ENCODE measurements around the gene CYTH3. TPM values are rescaled to one million over a fixed set of nuclear protein-coding genes. Genes with fewer than 3 reads are reported as not detected.

CYTH3 gene
- total RNA-seq, 3 donors from 2014 or later (not counting 1 experiment from before 2014, with no cell fraction given), result 7.7 to 42.6 (median 13.6) TPM

DNA sequence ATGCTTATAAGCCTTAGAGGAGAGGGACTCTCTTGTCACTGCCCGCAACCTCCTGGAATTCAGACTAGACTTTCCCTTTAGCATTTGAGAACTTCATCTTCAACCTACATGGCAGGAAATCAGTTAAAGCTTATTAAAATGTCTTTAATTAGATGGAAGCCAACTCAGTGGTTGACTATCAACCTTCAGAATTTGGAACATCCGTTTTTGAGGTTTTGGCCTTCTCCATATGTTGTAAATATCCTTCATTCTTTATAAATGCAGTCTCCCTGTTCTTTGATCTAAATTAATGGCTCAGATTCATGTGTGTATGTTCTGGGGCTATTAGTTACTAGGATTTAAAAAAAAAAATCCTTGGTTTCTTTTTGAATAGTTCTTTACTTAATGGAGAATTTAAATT lies 156.2 kb downstream of the CYTH3 start:
- Mint-ChIP-seq H3K27ac (no peak overlapping the region), H3K9me3 (no peaks in the 10 kb centered on the region), H3K4me3 (no peak overlapping the region), H3K4me1 (peaks cover 7 to 8% of the 10 kb centered on the region in 2 donors), H3K36me3 (peaks cover 23% of the 10 kb centered on the region), H3K27me3 (ENCODE audit: low read depth in 2 of 2) (no peaks in the 10 kb centered on the region)
- Histone ChIP-seq H3K4me1 (ENCODE audit: control insufficient read depth, insufficient read depth, low read length) (no peaks in the 10 kb centered on the region), H3K9me3 (ENCODE audit: control insufficient read depth, insufficient read depth, low read length) (no peaks in the 10 kb centered on the region), H3K27me3 (ENCODE audit: control insufficient read depth, insufficient read depth, low read length) (no peaks in the 10 kb centered on the region), H3K27ac (ENCODE audit: low read length) (no peak overlapping the region), H3K4me3 (ENCODE audit: low read length) (no peak overlapping the region), H3K36me3 (ENCODE audit: control insufficient read depth, insufficient read depth, low read length) (peaks cover 57% of the 10 kb centered on the region)
- TF ChIP-seq, protein P1, sequence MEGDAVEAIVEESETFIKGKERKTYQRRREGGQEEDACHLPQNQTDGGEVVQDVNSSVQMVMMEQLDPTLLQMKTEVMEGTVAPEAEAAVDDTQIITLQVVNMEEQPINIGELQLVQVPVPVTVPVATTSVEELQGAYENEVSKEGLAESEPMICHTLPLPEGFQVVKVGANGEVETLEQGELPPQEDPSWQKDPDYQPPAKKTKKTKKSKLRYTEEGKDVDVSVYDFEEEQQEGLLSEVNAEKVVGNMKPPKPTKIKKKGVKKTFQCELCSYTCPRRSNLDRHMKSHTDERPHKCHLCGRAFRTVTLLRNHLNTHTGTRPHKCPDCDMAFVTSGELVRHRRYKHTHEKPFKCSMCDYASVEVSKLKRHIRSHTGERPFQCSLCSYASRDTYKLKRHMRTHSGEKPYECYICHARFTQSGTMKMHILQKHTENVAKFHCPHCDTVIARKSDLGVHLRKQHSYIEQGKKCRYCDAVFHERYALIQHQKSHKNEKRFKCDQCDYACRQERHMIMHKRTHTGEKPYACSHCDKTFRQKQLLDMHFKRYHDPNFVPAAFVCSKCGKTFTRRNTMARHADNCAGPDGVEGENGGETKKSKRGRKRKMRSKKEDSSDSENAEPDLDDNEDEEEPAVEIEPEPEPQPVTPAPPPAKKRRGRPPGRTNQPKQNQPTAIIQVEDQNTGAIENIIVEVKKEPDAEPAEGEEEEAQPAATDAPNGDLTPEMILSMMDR (IDR thresholded peaks at IDR 0.05), result no peak
- 100% methylated on average over 1 of the region's 2 CpGs for WGBS (ENCODE audit: insufficient coverage)
- no peak for DNase-seq
- ATAC-seq, result no peak
- intact Hi-C loops (cut with micrococcal nuclease), result no loop called here

Other genes with a start within 250 kb of the CYTH3 start
- gene ANKRD61, start 241.2 kb downstream of the CYTH3 start, total RNA-seq, result not detected
- 10 to 100 TPM; 77.8 to 85.7 (median 85.1) TPM for gene EIF2AK1, start 213.4 kb downstream of the CYTH3 start, total RNA-seq
- gene USP42, start 167.7 kb downstream of the CYTH3 start, total RNA-seq, result 10 to 100 TPM; 29.4 to 38.3 (median 36.0) TPM
- 10 to 100 TPM in 1 of 3 donors, 1 to 10 TPM in 2; 5.6 to 10.1 (median 6.8) TPM for gene FAM220A, start 76.3 kb upstream of the CYTH3 start, total RNA-seq
- gene RAC1, start 101.9 kb upstream of the CYTH3 start, total RNA-seq, result 100 to 1,000 TPM; 101 to 122 (median 112) TPM
- gene DAGLB, start 175.3 kb upstream of the CYTH3 start, total RNA-seq, result 10 to 100 TPM; 20.3 to 25.6 (median 25.2) TPM
- gene KDELR2, start 211.5 kb upstream of the CYTH3 start, total RNA-seq, result 10 to 100 TPM; 56.2 to 60.2 (median 58.5) TPM